ENCODE measurements around the gene SLC6A3.

The SLC6A3 gene

GRCh38 chr5:1356873-1357787 is 88.1 kb downstream of the SLC6A3 start:
- Histone ChIP-seq H4K20me1 (ENCODE audit: insufficient read depth, low read length) (no peaks in the 10 kb centered on the region), H3K4me1 (ENCODE audit: low read length) (0 out of 2 replicates have a peak, but pooled peaks cover 3% of the 10 kb centered on the region), H3K27me3 (ENCODE audit: low read depth, low read length) (peaks cover 27% of the 10 kb centered on the region), H3K79me2 (ENCODE audit: low read length) (no peaks in the 10 kb centered on the region), H3K4me2 (ENCODE audit: low read length) (no peak overlapping the region), H3K9ac (ENCODE audit: low read length) (no peak overlapping the region), H3K27ac (ENCODE audit: low read length) (no peak overlapping the region), H3K9me3 (ENCODE audit: insufficient read depth, low read length) (no peaks in the 10 kb centered on the region), H3K4me3 (ENCODE audit: low read length) (no peak overlapping the region), H3K36me3 (replicated peaks; ENCODE audit: low read depth, low read length) (no peaks in the 10 kb centered on the region), H2AFZ (ENCODE audit: low read depth, low read length) (no peak overlapping the region)
- TF ChIP-seq CTCF (IDR thresholded peaks at IDR 0.05; ENCODE audit: low read depth, low read length) (no peak), EZH2phosphoT487 (IDR thresholded peaks at IDR 0.05; ENCODE audit: low read depth) (no peak)

DNA sequence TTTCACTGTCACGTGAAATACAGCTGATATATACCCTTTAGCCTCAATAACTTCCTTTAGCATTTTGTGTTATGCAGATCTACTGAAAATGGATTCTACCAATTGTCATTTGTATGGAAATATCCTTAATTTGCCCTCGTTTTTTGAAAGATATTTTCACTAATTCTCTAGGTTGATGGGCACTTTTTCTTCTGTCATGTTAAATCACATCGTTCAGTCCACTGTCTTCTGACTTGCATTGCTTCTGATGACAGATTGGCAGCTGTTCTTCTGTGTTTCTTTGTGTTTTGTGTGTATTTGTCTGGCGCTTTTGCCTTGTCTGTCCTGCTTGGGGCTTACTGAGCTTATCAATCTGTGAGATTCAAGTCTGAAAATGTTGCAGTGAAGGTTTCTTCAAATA is 90.7 kb downstream of the SLC6A3 start:
- TF ChIP-seq EZH2phosphoT487 (IDR thresholded peaks at IDR 0.05; ENCODE audit: low read depth) (no peak), CTCF (IDR thresholded peaks at IDR 0.05; ENCODE audit: low read depth, low read length) (no peak)
- no peak overlapping the region for H2AFZ ChIP-seq (ENCODE audit: low read depth, low read length)
- H3K36me3 ChIP-seq (replicated peaks; ENCODE audit: low read depth, low read length), result no peaks in the 10 kb centered on the region
- H3K4me1 ChIP-seq (ENCODE audit: low read length), result 0 out of 2 replicates have a peak, but pooled peaks cover under 1% of the 10 kb centered on the region
- H3K27me3 ChIP-seq (ENCODE audit: low read depth, low read length), result peaks cover 14% of the 10 kb centered on the region
- H4K20me1 ChIP-seq (ENCODE audit: insufficient read depth, low read length), result no peaks in the 10 kb centered on the region
- H3K9ac ChIP-seq (ENCODE audit: low read length), result no peak overlapping the region
- H3K4me3 ChIP-seq (ENCODE audit: low read length), result no peak overlapping the region
- no peaks in the 10 kb centered on the region for H3K79me2 ChIP-seq (ENCODE audit: low read length)
- no peak overlapping the region for H3K4me2 ChIP-seq (ENCODE audit: low read length)
- no peak overlapping the region for H3K27ac ChIP-seq (ENCODE audit: low read length)
- H3K9me3 ChIP-seq (ENCODE audit: insufficient read depth, low read length), result no peaks in the 10 kb centered on the region

DNA sequence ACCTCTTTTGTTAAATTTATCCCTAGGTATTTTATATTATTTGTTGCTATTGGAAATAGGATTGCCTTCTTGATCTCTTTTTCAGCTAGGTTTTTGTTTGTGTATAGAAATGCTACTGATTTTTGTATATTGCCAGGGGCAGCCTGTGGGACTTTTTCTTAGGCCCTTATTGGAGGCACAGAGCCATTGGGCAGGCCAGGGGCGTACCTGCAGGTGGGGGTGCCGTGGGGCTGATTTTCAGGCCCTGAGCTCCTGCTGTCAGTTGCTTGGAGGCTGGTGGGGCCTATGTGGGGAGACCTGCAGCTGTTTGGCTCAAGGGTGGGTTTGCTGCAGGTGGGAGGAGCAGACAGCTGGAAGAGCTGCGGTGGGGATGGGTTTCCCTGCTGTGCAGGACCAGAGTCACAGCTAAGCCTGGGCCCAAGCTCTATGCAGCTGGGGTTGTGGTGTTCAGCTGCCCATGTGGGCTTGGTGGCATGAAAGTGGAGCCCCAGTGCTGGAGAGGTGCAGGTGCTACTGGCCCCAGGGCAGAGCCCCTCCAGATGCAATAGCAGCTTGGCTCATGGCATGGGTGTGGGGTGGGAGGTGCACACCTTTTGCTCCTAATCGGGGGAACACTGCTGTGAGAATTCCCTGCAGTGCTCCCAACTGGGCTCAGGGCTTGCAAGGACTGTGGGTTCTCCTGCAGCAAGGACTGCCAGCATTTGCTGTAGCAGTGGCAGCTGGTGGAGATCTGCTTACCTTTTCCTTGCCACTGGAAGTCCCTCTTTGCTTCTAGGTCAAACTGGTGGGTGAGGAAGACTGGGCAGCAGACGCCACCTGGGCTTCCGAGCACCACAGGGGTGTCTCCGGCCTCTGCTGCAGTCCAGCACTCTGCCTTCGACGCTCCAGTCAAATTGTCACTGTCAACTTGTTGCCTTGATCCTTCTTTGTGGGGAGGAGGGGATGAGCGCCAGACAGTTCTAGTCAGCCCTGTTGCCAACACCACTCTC is 92.7 kb downstream of the SLC6A3 start:
- Histone ChIP-seq H3K4me1 (ENCODE audit: low read length) (no peaks in the 10 kb centered on the region), H2AFZ (ENCODE audit: low read depth, low read length) (no peak overlapping the region), H3K27ac (ENCODE audit: low read length) (no peak overlapping the region), H3K27me3 (ENCODE audit: low read depth, low read length) (peaks cover 10% of the 10 kb centered on the region), H3K36me3 (replicated peaks; ENCODE audit: low read depth, low read length) (no peaks in the 10 kb centered on the region), H4K20me1 (ENCODE audit: insufficient read depth, low read length) (no peaks in the 10 kb centered on the region), H3K9me3 (ENCODE audit: insufficient read depth, low read length) (no peaks in the 10 kb centered on the region), H3K79me2 (ENCODE audit: low read length) (no peaks in the 10 kb centered on the region), H3K4me2 (ENCODE audit: low read length) (no peak overlapping the region), H3K4me3 (ENCODE audit: low read length) (no peak overlapping the region), H3K9ac (ENCODE audit: low read length) (no peak overlapping the region)
- no peak for TF ChIP-seq CTCF (IDR thresholded peaks at IDR 0.05; ENCODE audit: low read depth, low read length)
- no peak for TF ChIP-seq EZH2phosphoT487 (IDR thresholded peaks at IDR 0.05; ENCODE audit: low read depth)

- Histone ChIP-seq H2AFZ (ENCODE audit: low read depth, low read length) (no peak overlapping the region), H3K9ac (ENCODE audit: low read length) (no peak overlapping the region), H3K27me3 (ENCODE audit: low read depth, low read length) (peaks cover 10% of the 10 kb centered on the region), H3K4me3 (ENCODE audit: low read length) (no peak overlapping the region), H4K20me1 (ENCODE audit: insufficient read depth, low read length) (no peaks in the 10 kb centered on the region), H3K79me2 (ENCODE audit: low read length) (no peaks in the 10 kb centered on the region), H3K27ac (ENCODE audit: low read length) (no peak overlapping the region), H3K36me3 (replicated peaks; ENCODE audit: low read depth, low read length) (no peaks in the 10 kb centered on the region), H3K4me2 (ENCODE audit: low read length) (no peak overlapping the region), H3K4me1 (ENCODE audit: low read length) (peaks cover under 1% of the 10 kb centered on the region; the same call in 1 of the 2 replicates), H3K9me3 (ENCODE audit: insufficient read depth, low read length) (no peaks in the 10 kb centered on the region)
- TF ChIP-seq CTCF (IDR thresholded peaks at IDR 0.05; ENCODE audit: low read depth, low read length) (no peak), EZH2phosphoT487 (IDR thresholded peaks at IDR 0.05; ENCODE audit: low read depth) (no peak)
Measured at GRCh38 chr5:1351156-1351555, 94.1 kb downstream of the SLC6A3 start.

Data from OCI-LY3 (cell line).